H1 (cell line): ENCODE data around the gene DUOX1. TPM values are rescaled to one million over a fixed set of nuclear protein-coding genes. Genes with fewer than 3 reads are reported as not detected.

Experiments used
- CTCF ChIA-PET: fragments of 300-600 bp; sonication (Branson Sonifier 250); formaldehyde crosslinking; loops from one replicate; lab custom pipeline; 2021; ENCODE audit not compliant: partially characterized antibody; lab: Charles Lee
- POLR2A ChIA-PET: fragments of 300-600 bp; sonication (Branson Sonifier 250); formaldehyde crosslinking; loops from one replicate; lab custom pipeline; 2021; ENCODE audit warnings: inconsistent platforms; ENCODE audit not compliant: partially characterized antibody; lab: Charles Lee
- DNase-seq, 2 experiments: peaks; one replicate each; pipeline versions ENCODE4 v3.0.0 to v3.0.0-alpha.2; 2010 to 2022; ENCODE audit warnings: low spot score in 2 of 2, low read depth in 1 of 2, mixed read lengths in 1 of 2
- FAIRE-seq: peaks from 2 replicates; lab custom pipeline; 2011; peaks lifted over from hg19 to GRCh38; lab: Jason Lieb, UNC
- H2AFZ ChIP-seq: 2 replicates; pipeline ENCODE4 v1.8.1; 2012; ENCODE audit warnings: low read length, inconsistent platforms
- H2AK5ac ChIP-seq: 2 replicates; pipeline ENCODE4 v1.6.1; 2013; ENCODE audit warnings: low read depth, low read length
- H2BK120ac ChIP-seq: replicated peaks from 2 replicates; pipeline ENCODE3; 2013; ENCODE audit warnings: low read depth, low read length, inconsistent platforms
- H2BK12ac ChIP-seq: 2 replicates; pipeline ENCODE4 v1.6.1; 2013; ENCODE audit warnings: low read depth, low read length
- H2BK15ac ChIP-seq: 2 replicates; pipeline ENCODE4 v1.6.1; 2013; ENCODE audit warnings: low read length
- H2BK20ac ChIP-seq: 2 replicates; pipeline ENCODE4 v1.6.1; 2013; ENCODE audit warnings: low read length
- H2BK5ac ChIP-seq: 2 replicates; pipeline ENCODE4 v1.6.1; 2013; ENCODE audit warnings: low read depth, low read length
- H3K14ac ChIP-seq: 2 replicates; pipeline ENCODE4 v1.6.1; 2013; ENCODE audit warnings: inconsistent platforms; ENCODE audit not compliant: insufficient read length
- H3K18ac ChIP-seq: 2 replicates; pipeline ENCODE4 v1.6.1; 2013; ENCODE audit warnings: low read length; ENCODE audit errors: extremely low read depth
- H3K23ac ChIP-seq: 2 replicates; pipeline ENCODE4 v1.6.1; 2013; ENCODE audit warnings: inconsistent platforms; ENCODE audit not compliant: insufficient read length
- H3K23me2 ChIP-seq: 2 replicates; pipeline ENCODE4 v1.6.1; 2013; ENCODE audit warnings: low read depth, low read length
- H3K27ac ChIP-seq: 2 replicates; pipeline ENCODE4 v1.6.1; 2011; ENCODE audit warnings: low read depth, low read length, inconsistent platforms
- H3K27me3 ChIP-seq, 4 experiments: replicated peaks in 1 of 4; 1 replicate in 1 of 4; 2 replicates in 3 of 4; pipeline versions ENCODE4 v1.6.1 to v1.8.1; 2011 to 2013; ENCODE audit warnings: low read length in 3 of 4, mild to moderate bottlenecking in 3 of 4, inconsistent platforms in 2 of 4, mixed read lengths in 2 of 4, moderate library complexity in 1 of 4; ENCODE audit not compliant: control insufficient read depth in 3 of 4, insufficient read depth in 3 of 4; ENCODE audit errors: extremely low read depth in 1 of 4
- H3K36me3 ChIP-seq, 4 experiments: 2 replicates each; pipeline versions ENCODE4 v1.6.1 to v1.8.1; 2011 to 2013; ENCODE audit warnings: mild to moderate bottlenecking in 4 of 4, low read length in 3 of 4, moderate library complexity in 2 of 4, control low read depth in 1 of 4, inconsistent platforms in 1 of 4; ENCODE audit not compliant: insufficient read depth in 4 of 4, control insufficient read depth in 2 of 4
- H3K4ac ChIP-seq: replicated peaks from 2 replicates; pipeline ENCODE3; 2013; ENCODE audit warnings: low read length, low read depth, mixed read lengths, inconsistent platforms; ENCODE audit not compliant: insufficient read length
- H3K4me1 ChIP-seq, 4 experiments: replicated peaks in 1 of 4; 1 replicate in 1 of 4; 2 replicates in 3 of 4; pipeline versions ENCODE4 v1.6.1 to v1.8.1; 2011 to 2013; ENCODE audit warnings: low read length in 3 of 4, inconsistent platforms in 2 of 4, mixed read lengths in 1 of 4; ENCODE audit not compliant: insufficient read depth in 4 of 4, control insufficient read depth in 3 of 4
- H3K4me2 ChIP-seq, 2 experiments: 2 replicates each; pipeline versions ENCODE4 v1.6.1 to v1.8.1; 2011 to 2013; ENCODE audit warnings: low read depth in 2 of 2, low read length in 2 of 2, control low read depth in 1 of 2, inconsistent platforms in 1 of 2, mild to moderate bottlenecking in 1 of 2; ENCODE audit not compliant: insufficient read depth in 1 of 2
- H3K4me3 ChIP-seq, 4 experiments: fragments of 200-600, 300-600 bp in 1 of 4; sonication (generic), shearing (Covaris generic), sonication (Bioruptor Twin) in 1 of 4; 2 replicates each; pipeline versions ENCODE4 v1.5.1 to v1.8.1; 2011 to 2016; ENCODE audit warnings: low read length in 4 of 4, low read depth in 3 of 4, control low read depth in 2 of 4, inconsistent platforms in 2 of 4, mild to moderate bottlenecking in 2 of 4, mixed read lengths in 1 of 4, moderate library complexity in 1 of 4; ENCODE audit not compliant: insufficient read depth in 2 of 4; ENCODE audit errors: extremely low read depth in 1 of 4
- H3K56ac ChIP-seq: replicated peaks from 2 replicates; pipeline ENCODE3; 2013; ENCODE audit warnings: low read depth, mild to moderate bottlenecking, mixed read lengths, low read length, inconsistent platforms; ENCODE audit not compliant: insufficient read length
- H3K79me1 ChIP-seq: 2 replicates; pipeline ENCODE4 v1.6.1; 2013; ENCODE audit warnings: low read depth, low read length, control low read depth
- H3K79me2 ChIP-seq, 2 experiments: 2 replicates each; pipeline versions ENCODE4 v1.6.1 to v1.8.1; 2012 to 2013; ENCODE audit warnings: low read length in 2 of 2, mild to moderate bottlenecking in 2 of 2, inconsistent platforms in 1 of 2; ENCODE audit not compliant: insufficient read depth in 2 of 2, control insufficient read depth in 1 of 2
- H3K9ac ChIP-seq, 4 experiments: replicated peaks in 1 of 4; 1 replicate in 1 of 4; 2 replicates in 3 of 4; pipeline versions ENCODE4 v1.6.1 to v1.8.1; 2011 to 2013; ENCODE audit warnings: low read depth in 3 of 4, low read length in 3 of 4, control low read depth in 2 of 4, mild to moderate bottlenecking in 2 of 4, moderate library complexity in 2 of 4, inconsistent platforms in 1 of 4; ENCODE audit errors: extremely low read depth in 1 of 4
- H3K9me3 ChIP-seq, 2 experiments: 2 replicates each; pipeline versions ENCODE4 v1.6.1 to v1.8.1; 2012 to 2013; ENCODE audit warnings: mild to moderate bottlenecking in 2 of 2, moderate library complexity in 2 of 2, control low read depth in 1 of 2, inconsistent platforms in 1 of 2, low read depth in 1 of 2, low read length in 1 of 2, mixed read lengths in 1 of 2; ENCODE audit not compliant: insufficient read depth in 2 of 2
- H4K20me1 ChIP-seq, 2 experiments: replicated peaks in 1 of 2; 2 replicates each; pipeline versions ENCODE3 to v1.8.1; 2011 to 2013; ENCODE audit warnings: inconsistent platforms in 2 of 2, low read length in 2 of 2, mild to moderate bottlenecking in 1 of 2; ENCODE audit not compliant: insufficient read depth in 2 of 2, control insufficient read depth in 1 of 2
- H4K5ac ChIP-seq: 2 replicates; pipeline ENCODE4 v1.6.1; 2013; ENCODE audit warnings: low read length, low read depth, mixed read lengths, inconsistent platforms; ENCODE audit not compliant: insufficient read length
- H4K8ac ChIP-seq: 2 replicates; pipeline ENCODE4 v1.8.0; 2013; ENCODE audit warnings: mild to moderate bottlenecking, moderate library complexity, low read length, inconsistent platforms; ENCODE audit not compliant: insufficient read depth; ENCODE audit errors: extremely low read depth
- H4K91ac ChIP-seq: replicated peaks from 2 replicates; pipeline ENCODE3; 2013; ENCODE audit warnings: low read length, mixed read lengths, inconsistent platforms; ENCODE audit not compliant: insufficient read length
- BCL11A ChIP-seq, 2 experiments: IDR thresholded peaks; one replicate each; pipeline ENCODE4 v1.6.1; 2011; ENCODE audit warnings: low read depth in 2 of 2, low read length in 2 of 2, mild to moderate bottlenecking in 2 of 2
- CHD2 ChIP-seq: IDR thresholded peaks from 2 replicates; pipeline ENCODE4 v1.6.1; 2012; ENCODE audit warnings: low read length, improper control_type of control experiment
- CREB1 ChIP-seq: IDR thresholded peaks from 2 replicates; pipeline ENCODE4 v1.6.1; 2012; ENCODE audit warnings: inconsistent platforms
- CTBP2 ChIP-seq: IDR thresholded peaks from 2 replicates; pipeline ENCODE4 v1.7.0; 2011; ENCODE audit warnings: borderline replicate concordance, mild to moderate bottlenecking, moderate library complexity, mixed read lengths, low read length; ENCODE audit not compliant: insufficient read depth, insufficient read length
- EGR1 ChIP-seq: IDR thresholded peaks from 2 replicates; pipeline ENCODE4 v1.6.1; 2011; ENCODE audit warnings: low read depth, low read length, borderline replicate concordance
- FOSL1 ChIP-seq: IDR thresholded peaks from 2 replicates; pipeline ENCODE4 v1.6.1; 2011; ENCODE audit warnings: mild to moderate bottlenecking, low read depth, low read length, moderate library complexity; ENCODE audit not compliant: insufficient read depth
- HDAC6 ChIP-seq: IDR thresholded peaks from one replicate; pipeline ENCODE4 v1.7.1; 2012; ENCODE audit warnings: low read depth, mild to moderate bottlenecking, inconsistent platforms, low read length, moderate library complexity
- JUN ChIP-seq: IDR thresholded peaks from 2 replicates; pipeline ENCODE4 v1.6.1; 2011; ENCODE audit warnings: low read depth, mild to moderate bottlenecking, improper control_type of control experiment, low read length
- SP1 ChIP-seq: IDR thresholded peaks from 2 replicates; pipeline ENCODE4 v1.6.1; 2011; ENCODE audit warnings: low read depth, low read length
- SP2 ChIP-seq: IDR thresholded peaks from 2 replicates; pipeline ENCODE4 v1.6.1; 2012; ENCODE audit warnings: mild to moderate bottlenecking, low read length, inconsistent platforms
- SP4 ChIP-seq: IDR thresholded peaks from 2 replicates; pipeline ENCODE4 v1.6.1; 2012; ENCODE audit warnings: low read length, inconsistent platforms
- TAF1 ChIP-seq: IDR thresholded peaks from 2 replicates; pipeline ENCODE4 v1.6.1; 2011; ENCODE audit warnings: mild to moderate bottlenecking, low read depth, low read length
- WGBS, 2 experiments: shearing (Covaris generic) in 1 of 2; methylation state at CpG; one replicate each; pipeline versions ENCODE4 v1.1.6 to v1.1.7; 2013 to 2015; ENCODE audit warnings: low lambda C conversion rate in 2 of 2, mixed read lengths in 2 of 2, inconsistent platforms in 1 of 2, low coverage in 1 of 2, missing lambda C conversion rate in 1 of 2; ENCODE audit not compliant: insufficient replicate concordance in 2 of 2, insufficient coverage in 1 of 2, insufficient read length in 1 of 2; ENCODE audit errors: extremely low coverage in 1 of 2, missing lambda C conversion rate in 1 of 2; 5-methylcytosine and 5-hydroxymethylcytosine counted together
- polyA plus RNA-seq, 7 experiments: library from polyadenylated mRNA; depleted of rRNA in 3 of 7; stranded (reverse) in 5 of 7; unstranded in 2 of 7; fragments of >200 nt in 5 of 7; fragments of 200-250 nt in 2 of 7; gene quantifications; 1 replicate in 5 of 7; 2 replicates in 1 of 7; 4 replicates in 1 of 7; pipeline versions ENCODE4 v1.2.1 to v1.2.3, GENCODE V29; 2011 to 2013; ENCODE audit warnings: missing spikeins in 2 of 7, mixed read lengths in 2 of 7
- total RNA-seq: library from RNA; stranded (reverse); fragmentation: NEBNext Ultra II Directional; extraction: Animal tissue kit (Norgen Biotek cat#: 25700); gene quantifications from 2 replicates; pipeline ENCODE4 v1.2.1, GENCODE V29; 2021

The DUOX1 gene
- total and polyA plus RNA-seq, 2 of the 8 experiments (the other 6 are each of a cell fraction or from before 2014, with no cell fraction given), result 0.84 to 1.4 TPM

- H4K8ac ChIP-seq, result no peak overlapping the region
- no peaks in the 10 kb centered on the region for H3K23me2 ChIP-seq
- DNase-seq (no peak), FAIRE-seq (no peak)
- no peak overlapping the region for H2AFZ ChIP-seq
- no peaks in the 10 kb centered on the region for H4K20me1 ChIP-seq
- CTCF ChIA-PET, result interaction anchor here (0.8 to 6.0 kb wide), 9 partner anchors 8 to 88 kb away, joined by 3 to 57 read pairs (median 5); partner anchors contain the start of genes DUOX2 and DUOXA2
- peaks cover 0 to 2% (median 0%) of the 10 kb centered on the region in 4 experiments; a peak in 1 of 7 replicates for H3K4me1 ChIP-seq
- no peaks in the 10 kb centered on the region for H3K79me2 ChIP-seq
- H3K27me3 ChIP-seq, result peaks cover 9 to 44% (median 25%) of the 10 kb centered on the region in 4 experiments
- H3K27ac ChIP-seq, result no peak overlapping the region
- no peaks in the 10 kb centered on the region for H3K9me3 ChIP-seq
- no peak overlapping the region for H3K4ac ChIP-seq
- no peak overlapping the region for H4K5ac ChIP-seq
- no peaks in the 10 kb centered on the region for H3K79me1 ChIP-seq
- no peak overlapping the region for H2BK20ac ChIP-seq
- no peak overlapping the region for H3K4me2 ChIP-seq
- no peak overlapping the region for H3K14ac ChIP-seq
- POLR2A ChIA-PET, result interaction anchor here (1.2 kb wide), 1 partner anchor 13 kb away, joined by 3 read pairs; no protein-coding TSS in a partner anchor
- H3K18ac ChIP-seq, result no peak overlapping the region
- TF ChIP-seq SP2 (no peak), FOSL1 (no peak), CREB1 (no peak), EGR1 (no peak), HDAC6 (no peak), BCL11A (IDR thresholded peaks at IDR 0.05; ENCODE audit: low read depth in 2 of 2, low read length in 2 of 2) (no peak), SP1 (no peak), JUN (no peak), TAF1 (no peak), SP4 (no peak), CTBP2 (no peak), CHD2 (no peak)
- no peak overlapping the region for H3K9ac ChIP-seq
- H2AK5ac ChIP-seq, result no peak overlapping the region
- H2BK15ac ChIP-seq, result no peak overlapping the region
- H3K23ac ChIP-seq, result no peak overlapping the region
- no peak overlapping the region for H3K4me3 ChIP-seq
- H3K56ac ChIP-seq, result no peak overlapping the region
- no peak overlapping the region for H2BK5ac ChIP-seq
- H2BK120ac ChIP-seq, result no peak overlapping the region
- no peaks in the 10 kb centered on the region for H3K36me3 ChIP-seq
- no peak overlapping the region for H2BK12ac ChIP-seq
- 95% methylated on average over 7 of the region's 7 CpGs; no CpG with 5 or more reads in 1 of the 2 experiments for WGBS, 2 experiments
- H4K91ac ChIP-seq, result no peak overlapping the region
Observed at GRCh38 chr15:45122719-45123118, 7.1 kb upstream of the DUOX1 start.
